Activated T-cell treated with anti-CD3 and anti-CD28 coated beads for 24 hours (primary cell): Measurements from ENCODE around the gene ITPR2.

Experiments used
- DNase-seq: peaks from one replicate; pipeline ENCODE4 v3.0.0-alpha.2; 2020; ENCODE audit warnings: low read depth

The ITPR2 gene

DNA sequence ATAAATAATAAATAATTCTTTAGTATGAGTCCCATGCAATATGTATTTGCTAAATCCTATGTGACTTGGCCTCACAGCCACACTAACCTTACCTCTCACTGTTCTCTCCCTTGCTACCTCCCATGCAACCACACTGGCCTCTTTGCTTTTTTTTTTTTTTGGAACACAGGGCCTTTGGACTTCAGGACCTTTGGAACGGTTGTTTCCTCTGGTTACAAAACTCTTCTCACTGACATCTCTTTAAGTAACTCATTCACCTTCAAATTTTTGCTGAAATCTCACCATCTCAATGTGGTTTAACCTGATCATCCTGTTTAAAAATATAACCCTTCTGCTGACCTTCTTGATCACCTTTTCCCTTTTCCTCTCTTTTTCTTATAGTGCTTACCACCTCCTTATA lies 443.7 kb downstream of the ITPR2 start:
- DNase-seq, result no peak

DNA sequence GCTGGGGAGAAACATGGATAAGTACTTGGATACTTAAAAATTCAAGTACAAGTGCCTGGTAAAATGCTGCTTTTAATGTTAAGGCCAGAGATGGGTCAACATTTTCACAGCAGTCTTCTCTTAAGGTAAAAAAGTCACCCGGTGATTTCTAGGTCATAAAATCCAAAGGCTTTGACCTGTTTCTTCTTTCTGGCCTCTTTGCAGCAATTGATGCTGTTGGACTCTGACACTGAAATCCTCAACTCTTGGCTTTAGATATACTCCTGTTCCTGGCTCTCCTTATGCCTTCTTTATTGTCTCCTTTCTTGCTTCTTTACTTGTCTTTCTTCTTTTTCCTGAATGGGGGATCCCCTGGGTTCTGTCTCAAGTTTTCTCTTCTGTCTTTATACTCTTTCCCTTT lies 448.5 kb downstream of the ITPR2 start:
- no peak for DNase-seq

DNA sequence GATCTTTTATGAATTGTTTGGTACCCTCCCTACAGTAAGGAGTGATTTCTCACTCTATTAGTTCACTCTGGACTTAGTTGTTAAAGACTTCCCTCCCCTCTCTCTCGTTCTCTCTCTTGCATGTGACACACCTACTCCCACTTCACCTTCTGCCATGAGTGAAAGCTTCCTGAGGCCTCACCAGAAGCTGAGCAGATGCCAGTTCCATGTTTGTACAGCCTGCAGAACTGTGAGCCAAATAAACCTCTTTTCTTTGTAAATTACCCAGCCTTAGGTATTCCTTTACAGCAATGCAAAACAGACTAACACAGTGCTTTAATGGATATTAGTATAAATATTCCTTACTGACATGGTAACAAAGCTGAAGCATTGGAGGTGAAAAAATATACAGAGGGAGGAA lies 450.0 kb downstream of the ITPR2 start:
- DNase-seq, result no peak

- no peak for DNase-seq
Measured at GRCh38 chr12:26380897-26381296, 452.1 kb downstream of the ITPR2 start.

DNA sequence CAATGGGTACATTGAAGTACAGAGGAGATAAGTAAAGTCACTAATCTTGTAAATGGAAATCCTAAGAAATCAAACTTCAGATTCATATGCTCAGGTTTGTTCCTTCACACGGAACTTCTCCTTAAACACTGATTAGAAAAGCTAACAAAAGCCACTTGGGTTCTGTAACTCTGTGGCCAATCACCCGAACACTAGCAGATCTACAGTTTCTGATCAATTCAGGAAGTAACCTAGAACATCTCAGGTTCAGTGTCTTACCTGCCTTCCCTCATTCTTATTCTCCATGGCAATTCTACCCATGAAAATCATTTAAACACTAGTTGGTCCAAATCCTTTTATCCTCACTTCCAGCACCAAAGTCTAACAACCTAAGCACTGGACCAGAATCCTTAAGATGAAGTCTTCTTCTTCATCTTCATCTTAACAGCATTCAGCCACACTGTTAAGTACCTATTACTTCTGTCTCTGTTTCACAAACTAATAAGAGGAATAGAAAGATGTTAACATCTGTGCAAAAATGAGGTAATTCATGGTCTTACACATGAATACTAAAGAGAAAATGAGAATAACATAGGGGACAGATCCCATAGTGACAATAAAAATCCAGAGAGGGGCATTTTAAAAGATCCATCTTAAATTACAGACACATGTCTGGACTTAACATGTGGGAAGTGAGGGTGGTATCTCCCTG lies 453.1 kb downstream of the ITPR2 start:
- no peak for DNase-seq

GRCh38 chr12:26378711-26379110 lies 454.3 kb downstream of the ITPR2 start:
- DNase-seq, result no peak

- DNase-seq, result no peak
Measured at GRCh38 chr12:26374934-26375680, 457.9 kb downstream of the ITPR2 start.

GRCh38 chr12:26373606-26374495 lies 459.1 kb downstream of the ITPR2 start:
- no peak for DNase-seq

DNA sequence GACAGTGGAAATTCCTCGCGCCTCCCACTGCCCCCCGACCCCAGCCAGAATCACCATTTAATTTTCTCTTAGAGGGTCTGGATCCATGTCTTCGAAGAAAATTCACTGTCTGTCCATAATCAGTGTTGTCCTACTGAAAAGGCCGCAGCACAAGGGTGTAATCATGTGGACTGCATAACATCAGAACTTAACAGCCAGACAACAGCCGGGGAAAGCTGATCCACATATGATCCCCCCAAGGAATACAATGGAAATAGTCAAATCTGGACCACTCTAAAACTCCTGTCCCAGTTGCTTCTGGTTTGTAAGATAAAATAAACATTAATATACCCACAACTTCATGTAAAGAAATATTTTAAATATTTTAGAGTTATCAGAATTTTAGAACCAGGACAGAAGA lies 460.1 kb downstream of the ITPR2 start:
- DNase-seq, result no peak

DNA sequence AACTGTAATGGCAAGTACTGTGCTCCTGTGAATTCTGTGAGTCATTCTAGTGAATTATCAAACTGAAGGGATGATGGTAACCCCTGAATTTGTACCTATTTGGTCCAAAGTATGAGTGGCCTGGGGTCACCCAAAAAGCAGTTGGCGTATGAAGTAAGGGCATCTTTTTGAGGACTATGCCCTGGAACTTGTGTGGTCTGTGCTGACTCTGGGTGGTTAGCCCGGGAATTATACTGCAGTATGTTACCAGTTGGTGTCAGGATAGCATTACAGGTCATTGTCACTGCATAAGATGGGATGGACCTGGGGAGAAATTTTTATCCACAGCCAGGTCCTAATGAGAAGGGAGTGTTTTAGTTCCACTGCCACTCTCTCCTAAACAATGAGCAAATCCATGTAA lies 462.9 kb downstream of the ITPR2 start:
- DNase-seq, result no peak

GRCh38 chr12:26369588-26369987 lies 463.4 kb downstream of the ITPR2 start:
- no peak for DNase-seq

GRCh38 chr12:26367991-26368730 lies 464.8 kb downstream of the ITPR2 start:
- no peak for DNase-seq

DNA sequence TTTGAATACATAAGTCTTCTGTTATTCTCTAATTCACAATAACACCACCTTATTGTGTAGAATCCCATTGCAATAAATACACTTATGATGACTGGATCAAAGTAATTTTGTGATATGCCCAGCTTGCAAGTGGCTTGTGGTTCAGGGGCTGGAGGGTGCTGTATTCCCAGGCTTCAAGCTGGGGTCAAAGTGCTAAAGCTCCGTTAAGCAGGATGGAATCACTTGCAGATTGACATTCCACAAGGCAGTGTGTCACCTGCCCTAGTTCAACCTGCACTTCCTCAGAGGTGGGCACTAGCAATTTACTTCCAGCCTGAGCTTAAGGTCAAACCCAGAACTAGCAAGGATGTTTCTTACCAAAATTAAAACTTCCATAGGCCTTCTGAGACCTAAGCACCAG lies 471.0 kb downstream of the ITPR2 start:
- no peak for DNase-seq

- no peak for DNase-seq
Measured at GRCh38 chr12:26360062-26360461, 472.9 kb downstream of the ITPR2 start.

DNA sequence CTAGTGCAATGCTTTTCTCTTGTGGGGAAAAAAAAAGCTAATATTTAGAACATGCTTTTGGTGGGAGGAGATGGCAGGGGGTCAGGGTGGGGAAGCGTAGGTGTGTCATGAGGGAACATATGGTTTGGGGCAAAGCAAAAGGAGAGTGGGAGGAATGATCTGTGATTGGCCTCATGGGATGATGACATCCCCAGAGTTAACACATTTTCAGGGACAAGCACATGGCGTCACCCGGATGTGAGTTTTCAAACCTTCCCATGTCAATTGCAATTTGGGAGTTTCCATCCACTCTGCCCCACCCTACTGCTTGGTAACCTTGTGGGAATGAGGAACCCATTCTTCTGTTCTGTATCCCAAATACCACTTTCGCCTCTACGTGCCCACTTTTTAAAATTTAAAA lies 473.4 kb downstream of the ITPR2 start:
- DNase-seq, result no peak

DNA sequence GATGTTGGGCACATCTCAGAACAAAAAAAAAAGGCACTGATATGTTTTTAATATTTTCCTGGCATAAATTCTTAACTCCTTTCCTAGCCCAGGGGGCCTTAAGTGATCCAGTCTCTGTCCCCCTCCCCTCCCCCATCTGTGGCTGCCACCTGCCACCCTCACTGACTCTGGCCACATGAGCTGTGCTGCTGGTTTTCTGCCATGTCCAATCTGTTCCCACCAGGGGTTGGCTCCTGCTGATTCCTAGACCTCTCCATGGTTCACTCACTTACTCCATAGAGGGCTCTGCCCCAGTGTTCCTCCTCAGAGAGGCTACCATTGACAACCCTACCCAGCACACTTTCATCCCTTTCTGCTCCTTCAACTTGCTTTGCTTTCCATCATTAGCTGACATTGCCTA lies 474.3 kb downstream of the ITPR2 start:
- no peak for DNase-seq

GRCh38 chr12:26347300-26347699 lies 485.7 kb downstream of the ITPR2 start:
- DNase-seq, result no peak

GRCh38 chr12:26346736-26347135 lies 486.3 kb downstream of the ITPR2 start:
- no peak for DNase-seq

- no peak for DNase-seq
Measured at GRCh38 chr12:26345471-26346003, 487.5 kb downstream of the ITPR2 start.

DNA sequence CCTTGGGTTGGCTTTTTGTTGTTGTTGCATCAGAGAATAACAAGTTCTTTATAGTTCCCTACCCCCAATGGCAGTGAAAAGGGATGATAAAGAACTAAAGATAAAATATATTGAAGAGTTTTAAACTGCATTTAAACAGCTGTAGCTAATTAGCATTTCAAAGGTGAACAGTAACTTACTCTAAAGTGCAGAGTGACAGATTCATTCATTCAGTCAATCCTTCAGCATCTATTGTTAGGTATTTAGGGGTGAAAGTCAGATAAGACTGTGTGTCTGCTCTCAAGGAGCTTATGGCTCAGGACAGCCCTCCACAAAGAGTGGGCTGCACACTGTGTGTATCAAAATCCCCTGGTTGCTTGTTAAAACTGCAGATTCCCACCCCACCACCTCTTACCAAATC lies 491.5 kb downstream of the ITPR2 start:
- no peak for DNase-seq

- DNase-seq, result no peak
Measured at GRCh38 chr12:26340649-26341048, 492.3 kb downstream of the ITPR2 start.

DNA sequence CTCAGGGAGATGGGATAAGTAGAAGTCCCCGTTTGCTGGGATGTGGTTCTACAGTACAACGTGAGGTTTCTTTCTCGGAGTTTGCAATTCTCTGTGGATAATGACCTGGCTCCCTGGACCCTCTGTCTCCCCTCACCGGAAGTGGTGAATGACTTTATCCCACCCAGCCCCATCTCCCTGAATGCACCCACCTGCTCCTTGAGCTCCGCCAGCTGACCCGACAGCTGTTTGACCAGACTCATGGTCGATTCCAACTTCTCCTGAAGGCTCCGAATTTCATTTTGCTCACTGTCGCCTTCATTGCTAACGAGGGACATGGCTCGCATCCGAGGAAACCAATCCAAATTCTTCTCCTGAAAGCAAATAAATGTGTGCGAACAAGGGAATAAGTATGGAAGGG lies 493.0 kb downstream of the ITPR2 start:
- DNase-seq, result no peak
